Measurements from ENCODE around the gene CD84. TPM values are rescaled to one million over a fixed set of nuclear protein-coding genes. Genes with fewer than 3 reads are reported as not detected.

Gene CD84
- total and polyA plus RNA-seq, 2 donors = 5.9 to 10.1 TPM

DNA sequence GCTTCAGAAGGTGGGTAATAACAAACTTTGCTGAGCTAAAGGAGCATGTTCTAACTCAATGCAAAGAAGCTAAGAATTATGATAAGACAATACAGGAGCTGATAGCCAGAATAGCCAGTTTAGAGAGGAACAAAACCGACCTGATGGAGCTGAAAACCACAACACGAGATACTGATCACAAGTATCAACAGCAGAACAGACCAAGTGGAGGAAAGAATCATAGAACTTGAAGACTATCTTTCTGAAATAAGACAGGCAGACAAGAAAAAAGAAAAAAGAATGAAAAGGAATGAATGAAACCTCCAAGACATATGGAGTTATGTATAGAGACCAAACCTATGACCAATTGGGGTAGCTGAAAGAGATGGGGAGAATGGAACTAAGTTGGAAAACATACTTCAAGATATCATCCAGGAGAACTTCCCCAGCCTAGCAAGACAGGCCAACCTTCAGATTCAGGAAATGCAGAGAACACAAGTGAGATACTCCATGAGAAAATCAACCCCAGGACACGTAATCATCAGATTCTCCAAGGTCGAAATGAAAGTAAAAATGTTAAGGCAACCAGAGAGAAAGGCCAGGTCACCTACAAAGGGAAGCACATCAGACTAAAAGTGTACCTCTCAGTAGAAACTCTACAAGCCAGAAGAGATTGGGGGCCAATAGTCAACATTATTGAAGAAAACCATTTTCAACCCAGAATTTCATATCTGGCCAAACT, 20.5 kb downstream of the CD84 start:
- 75% methylated on average over 4 of the region's 4 CpGs for WGBS
- no peak for DNase-seq (ENCODE audit: low read depth in 6 of 9, low spot score in 9 of 9)
- no peak overlapping the region for H3K4me3 ChIP-seq (ENCODE audit: low read length in 2 of 2)
- no peaks in the 10 kb centered on the region for H3K9me3 ChIP-seq (ENCODE audit: control insufficient read depth in 2 of 2, insufficient read depth in 1 of 2, low read length in 1 of 2)
- H3K27ac ChIP-seq (ENCODE audit: low read depth in 1 of 2, low read length in 1 of 2) = peak overlapping the region in 1 of 2 donors; percentile 52
- peaks cover 2 to 5% of the 10 kb centered on the region in 2 donors for H3K36me3 ChIP-seq (ENCODE audit: control insufficient read depth in 2 of 2, insufficient read depth in 2 of 2, low read length in 1 of 2)
- H3K4me1 ChIP-seq (ENCODE audit: control insufficient read depth in 2 of 2, insufficient read depth in 2 of 2, low read length in 2 of 2) = peaks cover 15 to 20% of the 10 kb centered on the region in 2 donors
- no peaks in the 10 kb centered on the region for H3K27me3 ChIP-seq (ENCODE audit: control insufficient read depth in 2 of 2, insufficient read depth in 1 of 2, low read length in 1 of 2)

DNA sequence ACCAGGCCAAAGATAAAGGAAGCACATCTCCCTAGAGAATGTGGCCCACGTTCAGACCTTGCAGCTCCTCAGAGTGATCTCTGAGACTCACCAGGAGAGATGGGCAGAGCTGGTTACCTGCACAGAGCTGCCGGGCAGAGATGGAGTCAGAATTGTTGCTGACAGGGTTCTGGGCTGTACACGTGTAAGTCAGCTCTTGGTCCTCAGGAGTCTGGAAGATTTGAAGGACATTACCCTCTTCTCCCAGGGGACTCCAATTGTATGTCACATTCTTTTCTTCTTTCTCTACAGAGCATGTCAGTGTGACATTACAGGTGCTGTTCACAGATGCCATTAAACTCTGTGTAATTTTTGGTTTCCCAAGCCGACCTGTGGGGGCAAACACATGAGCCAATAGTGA, 25.5 kb downstream of the CD84 start:
- Histone ChIP-seq H3K27me3 (ENCODE audit: control insufficient read depth in 2 of 2, insufficient read depth in 1 of 2, low read length in 1 of 2) (no peaks in the 10 kb centered on the region), H3K4me3 (ENCODE audit: low read length in 2 of 2) (no peak overlapping the region), H3K9me3 (ENCODE audit: control insufficient read depth in 2 of 2, insufficient read depth in 1 of 2, low read length in 1 of 2) (peaks cover 0 to 1% of the 10 kb centered on the region in 2 donors), H3K27ac (ENCODE audit: low read depth in 1 of 2, low read length in 1 of 2) (no peak overlapping the region), H3K4me1 (ENCODE audit: control insufficient read depth in 2 of 2, insufficient read depth in 2 of 2, low read length in 2 of 2) (peaks cover 22 to 32% of the 10 kb centered on the region in 2 donors), H3K36me3 (ENCODE audit: control insufficient read depth in 2 of 2, insufficient read depth in 2 of 2, low read length in 1 of 2) (peaks cover 19 to 39% of the 10 kb centered on the region in 2 donors)
- DNase-seq (ENCODE audit: low read depth in 6 of 9, low spot score in 9 of 9) = no peak
- 91% methylated on average over 4 of the region's 4 CpGs for WGBS

DNA sequence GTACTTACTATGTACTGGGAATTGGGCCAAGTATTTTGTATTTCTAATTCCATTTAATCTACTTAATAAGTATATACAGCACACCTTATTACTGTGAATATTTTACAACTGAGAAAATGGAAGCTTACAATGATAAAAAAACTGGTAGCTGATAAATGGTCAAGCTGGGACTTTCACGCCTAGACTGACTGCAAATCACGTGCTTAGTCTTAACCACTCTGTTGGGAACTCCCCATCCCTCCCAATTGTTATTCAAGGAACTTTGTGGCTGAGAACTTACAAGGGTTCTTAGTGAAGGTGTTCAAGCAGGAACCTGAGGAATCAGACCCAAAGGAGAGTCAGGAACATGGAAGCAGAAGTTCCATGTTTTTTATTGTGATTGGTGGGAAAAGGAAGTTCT, 26.9 kb downstream of the CD84 start:
- DNase-seq (ENCODE audit: low read depth in 6 of 9, low spot score in 9 of 9) = no peak
- Histone ChIP-seq H3K4me3 (ENCODE audit: low read length in 2 of 2) (no peak overlapping the region), H3K27me3 (ENCODE audit: control insufficient read depth in 2 of 2, insufficient read depth in 1 of 2, low read length in 1 of 2) (no peaks in the 10 kb centered on the region), H3K36me3 (ENCODE audit: control insufficient read depth in 2 of 2, insufficient read depth in 2 of 2, low read length in 1 of 2) (peaks cover 19 to 47% of the 10 kb centered on the region in 2 donors), H3K9me3 (ENCODE audit: control insufficient read depth in 2 of 2, insufficient read depth in 1 of 2, low read length in 1 of 2) (peaks cover 0 to 1% of the 10 kb centered on the region in 2 donors), H3K4me1 (ENCODE audit: control insufficient read depth in 2 of 2, insufficient read depth in 2 of 2, low read length in 2 of 2) (peaks cover 11 to 32% of the 10 kb centered on the region in 2 donors), H3K27ac (ENCODE audit: low read depth in 1 of 2, low read length in 1 of 2) (no peak overlapping the region)
- WGBS = 96% methylated on average over 2 of the region's 2 CpGs

DNA sequence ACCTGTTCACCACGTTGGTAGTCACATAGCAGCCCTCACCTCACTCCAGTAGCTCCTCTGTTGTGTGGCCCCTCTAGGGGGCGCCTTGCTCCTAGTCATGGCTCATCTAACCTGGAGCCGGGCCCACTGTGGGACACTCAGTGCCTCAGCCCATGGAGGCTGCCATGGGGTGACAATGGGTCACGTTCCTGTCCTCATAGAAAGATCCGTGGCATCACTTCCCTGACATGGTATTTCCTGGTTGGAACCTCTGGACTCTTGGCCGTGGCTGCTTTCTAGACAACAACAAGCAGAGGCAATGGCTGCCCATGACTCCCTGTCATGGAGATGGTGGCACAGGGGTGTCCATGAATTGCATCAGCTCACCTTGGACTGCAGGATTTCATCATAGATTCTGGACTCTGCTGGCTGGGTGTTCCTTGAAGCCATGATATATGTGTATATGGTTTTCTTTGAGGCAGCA, 28.7 kb downstream of the CD84 start:
- no peaks in the 10 kb centered on the region for H3K27me3 ChIP-seq (ENCODE audit: control insufficient read depth in 2 of 2, insufficient read depth in 1 of 2, low read length in 1 of 2)

DNA sequence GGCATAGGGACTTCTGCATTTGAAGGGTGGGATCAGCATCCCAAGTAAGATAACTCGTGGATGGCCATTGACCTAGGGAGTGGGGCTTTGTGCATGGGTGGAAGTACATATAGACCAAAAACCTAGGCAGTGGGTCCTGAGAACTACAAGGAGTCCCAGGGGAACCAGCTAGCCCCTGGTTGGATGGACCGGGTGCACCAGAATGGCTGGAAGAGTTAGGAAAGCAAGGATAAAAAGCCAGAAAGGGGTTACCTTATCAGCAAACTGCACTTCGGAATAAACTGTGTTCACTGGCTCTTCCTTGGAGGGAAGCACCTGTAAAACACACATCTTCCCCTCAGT, 29.7 kb downstream of the CD84 start:
- Histone ChIP-seq H3K27me3 (ENCODE audit: control insufficient read depth in 2 of 2, insufficient read depth in 1 of 2, low read length in 1 of 2) (no peaks in the 10 kb centered on the region), H3K9me3 (ENCODE audit: control insufficient read depth in 2 of 2, insufficient read depth in 1 of 2, low read length in 1 of 2) (peaks cover 0 to 1% of the 10 kb centered on the region in 2 donors), H3K27ac (ENCODE audit: low read depth in 1 of 2, low read length in 1 of 2) (peak overlapping the region; percentile 8 to 61), H3K4me1 (ENCODE audit: control insufficient read depth in 2 of 2, insufficient read depth in 2 of 2, low read length in 2 of 2) (peaks cover 11 to 49% of the 10 kb centered on the region in 2 donors), H3K36me3 (ENCODE audit: control insufficient read depth in 2 of 2, insufficient read depth in 2 of 2, low read length in 1 of 2) (peaks cover 23 to 56% of the 10 kb centered on the region in 2 donors), H3K4me3 (ENCODE audit: low read length in 2 of 2) (no peak overlapping the region)
- WGBS = 97% methylated on average over 3 of the region's 3 CpGs
- no peak for DNase-seq (ENCODE audit: low read depth in 6 of 9, low spot score in 9 of 9)

More for the DNA sequence above, 28.7 kb downstream of the CD84 start:
- peak in 1 of 9 donors; percentile 58 for DNase-seq (ENCODE audit: low read depth in 6 of 9, low spot score in 9 of 9)
- Histone ChIP-seq H3K27ac (ENCODE audit: low read depth in 1 of 2, low read length in 1 of 2) (no peak overlapping the region), H3K36me3 (ENCODE audit: control insufficient read depth in 2 of 2, insufficient read depth in 2 of 2, low read length in 1 of 2) (peaks cover 23 to 56% of the 10 kb centered on the region in 2 donors), H3K4me3 (ENCODE audit: low read length in 2 of 2) (no peak overlapping the region), H3K9me3 (ENCODE audit: control insufficient read depth in 2 of 2, insufficient read depth in 1 of 2, low read length in 1 of 2) (peaks cover 0 to 1% of the 10 kb centered on the region in 2 donors), H3K4me1 (ENCODE audit: control insufficient read depth in 2 of 2, insufficient read depth in 2 of 2, low read length in 2 of 2) (peaks cover 11 to 44% of the 10 kb centered on the region in 2 donors)
- WGBS = 86% methylated on average over 6 of the region's 6 CpGs

DNA sequence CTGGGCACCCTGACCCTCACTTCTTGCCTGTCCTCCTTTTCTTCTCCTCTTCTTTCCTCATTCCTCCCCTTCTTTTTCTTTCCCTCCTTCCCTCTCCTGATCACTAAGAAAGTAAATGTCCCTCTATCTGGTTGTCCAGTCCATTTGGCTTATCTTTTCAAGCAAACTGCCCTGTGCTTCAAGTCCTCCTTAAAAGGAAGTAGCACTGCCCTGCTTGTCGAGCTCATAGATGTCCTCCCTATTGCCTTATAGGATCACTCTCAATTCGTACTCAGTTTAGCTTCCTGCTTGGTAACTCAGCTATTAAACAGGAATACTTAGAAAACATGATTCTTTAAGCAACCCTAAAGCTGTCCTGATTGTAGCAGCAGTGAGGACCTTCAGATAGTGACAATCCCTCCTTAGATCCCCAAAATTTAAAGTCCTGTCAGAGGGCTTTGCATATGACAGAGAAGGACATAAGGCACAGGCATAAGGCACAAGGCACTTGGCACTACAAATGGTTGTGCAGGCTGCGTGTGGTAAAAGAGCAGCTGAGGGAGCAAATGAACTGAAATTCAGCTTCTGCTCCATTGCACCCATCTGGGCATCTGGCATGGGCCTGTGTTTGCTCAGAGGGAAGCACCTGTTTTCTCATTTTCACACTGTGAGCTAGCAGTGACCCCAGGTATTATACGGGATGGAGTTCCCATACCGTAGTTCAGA, 30.2 kb downstream of the CD84 start:
- Histone ChIP-seq H3K36me3 (ENCODE audit: control insufficient read depth in 2 of 2, insufficient read depth in 2 of 2, low read length in 1 of 2) (peaks cover 23 to 56% of the 10 kb centered on the region in 2 donors), H3K27me3 (ENCODE audit: control insufficient read depth in 2 of 2, insufficient read depth in 1 of 2, low read length in 1 of 2) (no peaks in the 10 kb centered on the region), H3K27ac (ENCODE audit: low read depth in 1 of 2, low read length in 1 of 2) (peak overlapping the region; percentile 8 to 61), H3K4me3 (ENCODE audit: low read length in 2 of 2) (no peak overlapping the region), H3K4me1 (ENCODE audit: control insufficient read depth in 2 of 2, insufficient read depth in 2 of 2, low read length in 2 of 2) (peaks cover 11 to 54% of the 10 kb centered on the region in 2 donors), H3K9me3 (ENCODE audit: control insufficient read depth in 2 of 2, insufficient read depth in 1 of 2, low read length in 1 of 2) (peaks cover 0 to 1% of the 10 kb centered on the region in 2 donors)
- WGBS = 87% methylated on average over 5 of the region's 5 CpGs
- no peak for DNase-seq (ENCODE audit: low read depth in 6 of 9, low spot score in 9 of 9)

DNA sequence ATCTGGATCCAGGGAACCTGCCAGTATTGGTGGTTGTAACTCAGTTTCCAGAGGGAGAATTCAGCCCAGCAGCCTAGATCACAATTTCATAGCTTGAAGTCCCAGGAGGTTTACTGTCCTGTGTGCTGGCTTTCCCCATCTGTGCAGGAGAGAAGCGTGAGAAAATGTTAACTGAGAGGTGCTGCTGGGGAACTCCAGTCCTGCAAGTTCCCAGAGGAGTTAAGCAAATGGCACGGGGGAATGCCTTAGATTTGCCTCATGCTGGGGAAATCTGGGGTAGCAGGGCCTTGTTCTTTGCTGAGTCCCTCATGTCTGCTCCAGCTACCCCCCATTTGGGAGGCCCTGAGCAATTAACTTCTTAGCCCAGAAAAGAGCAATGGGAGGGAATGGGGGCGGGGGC, 31.1 kb downstream of the CD84 start:
- H3K27ac ChIP-seq (ENCODE audit: low read depth in 1 of 2, low read length in 1 of 2) = peak overlapping the region in 1 of 2 donors; percentile 5
- H3K4me1 ChIP-seq (ENCODE audit: control insufficient read depth in 2 of 2, insufficient read depth in 2 of 2, low read length in 2 of 2) = peaks cover 13 to 60% of the 10 kb centered on the region in 2 donors
- H3K27me3 ChIP-seq (ENCODE audit: control insufficient read depth in 2 of 2, insufficient read depth in 1 of 2, low read length in 1 of 2) = no peaks in the 10 kb centered on the region
- WGBS = 99% methylated on average over 3 of the region's 3 CpGs
- H3K9me3 ChIP-seq (ENCODE audit: control insufficient read depth in 2 of 2, insufficient read depth in 1 of 2, low read length in 1 of 2) = peaks cover 0 to 1% of the 10 kb centered on the region in 2 donors
- H3K36me3 ChIP-seq (ENCODE audit: control insufficient read depth in 2 of 2, insufficient read depth in 2 of 2, low read length in 1 of 2) = peaks cover 16 to 48% of the 10 kb centered on the region in 2 donors
- no peak for DNase-seq (ENCODE audit: low read depth in 6 of 9, low spot score in 9 of 9)
- no peak overlapping the region for H3K4me3 ChIP-seq (ENCODE audit: low read length in 2 of 2)

DNA sequence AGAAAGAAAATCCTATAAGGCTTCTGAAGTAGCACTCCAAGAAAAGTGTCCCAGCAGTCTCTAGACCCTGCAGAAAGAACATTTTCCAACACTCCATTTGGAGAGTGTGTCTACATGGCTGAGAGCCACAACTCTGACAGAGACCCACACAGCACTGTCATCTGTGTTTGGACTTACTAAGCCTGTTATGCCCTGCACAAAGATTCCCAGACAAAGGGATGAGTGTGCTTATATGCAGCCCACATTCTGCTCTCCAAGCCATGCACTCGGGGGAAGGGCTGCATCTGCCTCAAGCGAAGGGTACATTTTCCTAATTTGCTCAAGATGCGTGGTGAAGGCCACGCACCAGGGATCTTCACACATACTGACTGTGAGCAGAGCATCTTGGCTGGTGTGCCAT, 31.9 kb downstream of the CD84 start:
- H3K36me3 ChIP-seq (ENCODE audit: control insufficient read depth in 2 of 2, insufficient read depth in 2 of 2, low read length in 1 of 2) = peaks cover 8 to 41% of the 10 kb centered on the region in 2 donors
- no peak overlapping the region for H3K4me3 ChIP-seq (ENCODE audit: low read length in 2 of 2)
- H3K27me3 ChIP-seq (ENCODE audit: control insufficient read depth in 2 of 2, insufficient read depth in 1 of 2, low read length in 1 of 2) = no peaks in the 10 kb centered on the region
- DNase-seq (ENCODE audit: low read depth in 6 of 9, low spot score in 9 of 9) = no peak
- peaks cover 13 to 63% of the 10 kb centered on the region in 2 donors for H3K4me1 ChIP-seq (ENCODE audit: control insufficient read depth in 2 of 2, insufficient read depth in 2 of 2, low read length in 2 of 2)
- H3K27ac ChIP-seq (ENCODE audit: low read depth in 1 of 2, low read length in 1 of 2) = no peak overlapping the region
- 95% methylated on average over 4 of the region's 4 CpGs for WGBS
- H3K9me3 ChIP-seq (ENCODE audit: control insufficient read depth in 2 of 2, insufficient read depth in 1 of 2, low read length in 1 of 2) = no peaks in the 10 kb centered on the region

DNA sequence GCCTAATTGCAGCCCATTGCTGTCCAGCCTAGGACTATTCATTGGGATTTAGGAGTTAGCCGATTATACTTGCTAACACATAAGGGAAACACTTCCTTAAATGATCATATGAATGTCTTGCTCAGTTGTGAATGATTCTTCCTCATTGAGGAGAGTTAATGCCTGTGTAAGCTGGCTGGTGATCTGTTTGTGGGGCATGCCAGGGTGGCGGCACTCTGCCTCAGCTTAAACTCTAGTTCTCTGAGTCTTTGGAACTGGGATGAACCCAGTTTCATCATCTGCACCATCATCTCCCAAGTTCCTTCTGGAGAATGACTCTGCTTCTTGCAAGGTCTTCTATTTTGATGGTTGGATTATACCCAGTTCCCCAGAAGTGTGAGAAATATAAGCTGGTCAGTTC, 32.4 kb downstream of the CD84 start:
- peaks cover 8 to 37% of the 10 kb centered on the region in 2 donors for H3K36me3 ChIP-seq (ENCODE audit: control insufficient read depth in 2 of 2, insufficient read depth in 2 of 2, low read length in 1 of 2)
- H3K27ac ChIP-seq (ENCODE audit: low read depth in 1 of 2, low read length in 1 of 2) = no peak overlapping the region
- 96% methylated on average over 2 of the region's 2 CpGs for WGBS
- no peaks in the 10 kb centered on the region for H3K27me3 ChIP-seq (ENCODE audit: control insufficient read depth in 2 of 2, insufficient read depth in 1 of 2, low read length in 1 of 2)
- no peak overlapping the region for H3K4me3 ChIP-seq (ENCODE audit: low read length in 2 of 2)
- DNase-seq (ENCODE audit: low read depth in 6 of 9, low spot score in 9 of 9) = no peak
- H3K9me3 ChIP-seq (ENCODE audit: control insufficient read depth in 2 of 2, insufficient read depth in 1 of 2, low read length in 1 of 2) = no peaks in the 10 kb centered on the region
- peaks cover 14 to 67% of the 10 kb centered on the region in 2 donors for H3K4me1 ChIP-seq (ENCODE audit: control insufficient read depth in 2 of 2, insufficient read depth in 2 of 2, low read length in 2 of 2)
